Measurements from ENCODE around the gene CST9. TPM values are rescaled to one million over a fixed set of nuclear protein-coding genes. Genes with fewer than 3 reads are reported as not detected.
"Not testable (repeated sequence)": the region's sequence is repeated elsewhere in the genome, so short reads cannot be mapped to it uniquely, and the experiment has no call there.

The CST9 gene
- total RNA-seq, 1 experiment from 2014 or later, result not detected

DNA sequence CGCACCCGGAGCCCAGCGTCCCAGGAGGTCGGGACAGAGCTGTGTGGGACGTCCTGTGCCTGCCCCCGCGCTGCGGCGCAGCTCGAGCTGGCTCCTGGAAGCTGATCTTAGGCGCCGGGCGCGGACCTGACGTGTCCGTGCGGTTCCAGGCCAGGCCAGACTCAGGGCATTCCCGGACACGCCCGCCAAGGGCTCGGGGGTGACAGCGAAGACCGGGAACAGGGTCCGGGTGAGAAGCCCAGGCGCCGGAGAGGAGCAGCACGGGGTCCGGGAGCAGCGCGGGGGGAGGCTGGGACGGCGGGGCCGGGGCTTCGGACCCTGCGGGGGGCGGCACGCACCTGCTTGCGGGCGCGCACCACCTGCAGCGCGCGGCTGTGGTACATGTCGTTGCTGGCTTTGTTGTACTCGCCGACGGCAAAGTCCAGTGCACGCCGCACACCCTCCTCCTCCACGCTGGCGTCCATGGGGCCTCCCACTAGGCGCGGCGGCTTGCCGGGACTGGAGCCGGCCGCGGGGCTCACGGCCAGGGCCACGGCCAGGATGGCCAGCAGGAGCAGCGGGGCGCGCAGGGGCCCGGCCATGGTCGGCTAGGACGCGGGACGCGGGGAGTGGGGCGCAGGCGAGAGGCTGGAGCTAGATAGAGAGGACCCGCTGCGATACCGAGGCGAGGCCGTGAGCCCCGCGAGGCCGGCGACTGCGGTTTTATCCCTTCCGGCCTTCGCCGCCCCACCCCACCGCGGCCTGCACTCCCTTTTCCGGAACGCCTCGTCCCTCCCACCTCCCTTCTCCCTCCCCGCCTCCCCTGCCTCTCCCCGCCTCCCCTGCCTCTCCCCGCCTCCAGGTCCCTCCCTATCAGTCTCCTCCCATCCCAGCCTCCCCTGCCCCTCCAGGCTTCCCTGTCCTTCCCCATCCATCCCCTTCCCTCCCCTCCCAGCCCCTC, 31.8 kb upstream of the CST9 start, which contains the start of gene CST3:
CST3 (minus strand) TSS at position 674 of the 940 bp plus-strand sequence; CDS start at position 581, 93 bp downstream.
- peak; percentile 86 for DNase-seq (ENCODE audit: extremely low read depth, low read depth)

DNA sequence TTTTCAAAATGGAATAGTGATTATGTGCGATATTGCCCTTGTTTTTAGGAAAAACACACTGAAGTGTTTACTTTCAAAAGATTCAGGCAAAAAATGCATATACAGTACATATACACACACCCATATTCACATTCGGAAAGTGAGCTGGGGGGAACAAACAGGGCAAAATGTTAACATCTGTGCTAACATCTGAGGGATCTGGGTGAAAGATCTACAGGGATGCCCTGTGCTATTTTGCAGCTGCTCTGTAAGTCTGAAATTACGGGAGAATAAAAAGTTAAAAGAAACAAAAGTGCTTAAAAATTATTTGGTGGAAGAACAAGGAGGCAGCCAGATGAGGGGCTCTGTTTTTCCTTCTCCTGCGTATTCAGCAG, 31.2 kb upstream of the CST9 start:
- no peak for DNase-seq (ENCODE audit: extremely low read depth, low read depth)

DNA sequence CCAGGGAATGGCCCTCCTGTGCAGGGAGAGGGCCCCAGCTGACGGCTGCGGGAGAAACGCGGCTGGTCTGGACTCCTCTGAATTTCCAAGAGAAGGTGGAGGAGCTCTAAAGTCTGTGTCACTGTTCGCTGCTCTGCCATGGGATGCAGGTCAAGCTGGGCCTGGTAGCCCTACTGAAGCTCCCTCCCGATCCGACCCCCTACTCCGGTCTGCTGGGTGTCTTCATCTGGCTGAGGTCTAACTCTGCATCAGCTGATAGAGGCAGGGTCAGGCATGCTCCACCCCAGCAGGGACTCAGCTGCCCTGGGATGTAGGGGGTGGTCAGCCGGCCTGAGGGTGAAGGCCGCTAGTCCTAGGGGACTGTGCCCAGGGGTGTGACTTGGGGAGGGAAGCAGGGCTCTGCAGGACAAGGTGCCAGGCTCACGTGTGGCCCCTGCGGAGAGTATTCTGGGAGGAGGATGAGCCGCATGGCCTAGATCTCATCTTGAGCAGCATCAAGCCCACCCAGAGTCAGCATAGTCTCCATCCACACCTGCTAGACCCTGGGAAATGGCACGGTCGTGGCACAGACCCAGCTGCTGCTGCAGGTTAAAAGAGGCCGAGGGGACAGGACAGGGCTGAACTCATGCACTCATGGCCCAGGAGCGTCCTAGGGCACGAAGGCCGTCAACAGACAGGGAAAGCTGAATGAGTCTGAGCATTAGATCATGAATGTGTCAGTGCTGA, 30.6 kb upstream of the CST9 start:
- no peak for DNase-seq (ENCODE audit: extremely low read depth, low read depth)

DNA sequence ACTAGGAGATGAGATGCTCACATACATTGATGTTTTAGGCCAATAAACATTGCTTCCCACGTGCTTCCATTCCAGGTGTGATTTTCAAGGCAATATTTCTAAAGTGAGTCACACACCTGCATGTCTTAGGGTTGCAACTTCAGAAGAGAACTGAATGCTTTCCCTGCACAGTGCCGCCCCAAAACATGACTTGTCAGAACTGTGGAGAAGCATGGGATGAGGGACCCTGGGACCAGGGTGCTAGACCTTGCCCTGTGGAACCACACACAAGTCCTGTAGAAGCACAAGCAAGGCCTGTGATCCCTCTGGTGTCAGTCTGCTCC, 30.0 kb upstream of the CST9 start:
- DNase-seq (ENCODE audit: extremely low read depth, low read depth), result not testable (repeated sequence)

DNA sequence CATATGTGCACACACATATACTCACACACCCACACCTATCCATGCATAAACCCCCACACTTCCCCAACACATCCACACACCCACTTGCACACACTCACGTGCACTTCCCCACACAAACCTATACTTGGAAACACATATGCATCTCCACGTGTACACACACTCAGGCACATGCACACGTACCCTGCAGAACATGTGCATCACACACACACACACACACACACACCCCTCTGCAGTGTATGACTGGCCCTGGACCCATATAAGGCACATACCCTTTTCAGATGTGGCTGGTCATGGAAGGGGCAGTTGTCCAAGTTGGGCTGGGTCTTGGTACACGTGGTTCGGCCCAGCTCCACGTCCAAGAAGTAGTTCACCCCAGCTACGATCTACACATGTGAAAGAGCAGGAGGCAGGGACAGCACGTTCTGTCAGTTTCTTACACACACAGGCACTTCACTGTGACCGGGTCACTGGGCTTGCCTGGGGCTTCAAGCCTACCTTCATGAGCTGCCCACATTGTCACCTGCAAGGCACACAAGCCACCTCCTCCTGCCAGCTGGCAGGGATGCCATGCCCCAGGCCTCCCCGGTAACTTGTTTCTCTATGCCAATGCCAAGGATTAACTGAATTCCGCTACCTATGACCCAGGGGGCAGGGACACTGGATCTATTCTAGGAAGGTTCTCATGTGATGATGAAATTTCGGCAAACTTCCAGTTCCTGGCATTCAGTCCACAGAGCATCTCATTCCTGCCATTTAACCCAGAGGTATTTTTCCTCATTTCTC, 29.5 kb upstream of the CST9 start:
- DNase-seq (ENCODE audit: extremely low read depth, low read depth), result no peak

DNA sequence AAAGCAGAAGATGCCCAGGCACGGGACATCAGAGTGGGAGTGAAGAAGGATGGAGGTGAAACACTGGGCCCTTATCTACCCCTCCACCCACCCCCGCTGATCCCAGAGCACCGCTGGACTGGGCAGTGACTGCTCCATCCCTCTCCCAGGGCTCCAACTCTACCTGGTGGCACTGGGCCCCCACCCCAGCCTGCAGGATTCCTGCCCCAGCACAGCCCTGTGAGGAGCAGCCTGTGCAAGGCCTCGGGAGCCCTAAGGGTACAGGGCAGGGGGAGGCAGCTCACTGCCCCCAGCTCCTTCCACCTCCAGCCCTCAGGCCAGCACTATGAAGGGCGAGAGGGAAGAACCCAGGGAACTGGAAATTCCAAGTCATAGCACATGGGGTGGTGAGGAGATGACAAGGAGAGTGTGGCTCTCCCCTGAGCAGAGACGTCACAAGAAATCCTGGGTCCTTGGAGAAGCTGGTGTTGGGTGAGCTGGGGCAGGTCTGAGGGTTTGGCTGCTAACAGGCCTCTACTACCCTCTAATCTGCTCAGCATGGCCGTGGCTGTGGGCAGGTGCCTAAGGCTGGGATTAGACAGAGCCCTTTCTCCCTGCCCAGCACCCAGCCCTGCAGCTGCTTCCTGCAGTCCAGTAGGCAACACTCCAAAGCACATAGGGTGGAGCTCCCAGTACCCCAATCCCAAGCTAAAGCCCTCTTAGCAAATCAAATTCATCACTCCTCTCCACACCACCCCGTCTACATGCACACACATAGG, 28.5 kb upstream of the CST9 start:
- no peak for DNase-seq (ENCODE audit: extremely low read depth, low read depth)

DNA sequence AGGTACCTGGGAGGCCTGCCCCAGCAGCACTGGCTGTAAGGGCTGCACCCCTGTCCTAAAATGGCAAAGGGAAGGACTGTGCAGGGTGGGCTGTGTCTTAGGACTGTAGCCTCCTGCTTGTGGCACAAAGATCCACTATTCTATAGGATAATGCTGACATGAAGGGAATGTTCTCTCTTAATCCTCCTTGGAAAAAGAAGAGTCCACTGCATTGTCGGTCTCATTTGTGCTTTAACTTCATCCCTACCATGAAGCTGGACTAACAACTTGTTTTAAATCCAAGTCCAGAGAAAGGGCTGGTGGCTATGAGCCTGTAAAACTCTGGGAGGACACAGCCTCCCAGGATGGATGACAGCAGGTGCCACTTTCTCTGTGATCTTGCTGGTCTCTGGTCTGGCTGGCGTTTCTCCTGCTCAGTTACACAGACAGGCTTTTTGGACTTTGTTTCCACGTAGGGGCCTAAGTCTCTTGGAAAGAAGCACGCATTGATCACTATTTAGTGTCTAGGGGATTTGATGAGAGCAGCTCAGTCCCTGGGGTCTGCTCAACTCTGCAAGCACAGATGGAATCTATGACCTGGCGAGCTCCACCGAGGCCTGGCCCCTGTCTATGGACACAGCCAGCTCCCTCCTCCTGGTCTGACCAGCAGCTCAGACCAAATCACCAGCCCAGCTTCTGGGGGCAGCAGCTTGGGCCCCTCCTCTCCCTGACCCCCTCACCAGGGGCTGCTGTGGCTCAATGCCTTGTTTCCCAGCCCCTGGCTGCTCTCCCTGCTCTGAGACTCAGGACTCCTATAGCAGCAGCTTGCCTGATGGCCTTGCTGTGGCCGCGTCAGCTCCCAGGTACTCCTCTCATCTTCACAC, 27.2 kb upstream of the CST9 start:
- no peak for DNase-seq (ENCODE audit: extremely low read depth, low read depth)

DNA sequence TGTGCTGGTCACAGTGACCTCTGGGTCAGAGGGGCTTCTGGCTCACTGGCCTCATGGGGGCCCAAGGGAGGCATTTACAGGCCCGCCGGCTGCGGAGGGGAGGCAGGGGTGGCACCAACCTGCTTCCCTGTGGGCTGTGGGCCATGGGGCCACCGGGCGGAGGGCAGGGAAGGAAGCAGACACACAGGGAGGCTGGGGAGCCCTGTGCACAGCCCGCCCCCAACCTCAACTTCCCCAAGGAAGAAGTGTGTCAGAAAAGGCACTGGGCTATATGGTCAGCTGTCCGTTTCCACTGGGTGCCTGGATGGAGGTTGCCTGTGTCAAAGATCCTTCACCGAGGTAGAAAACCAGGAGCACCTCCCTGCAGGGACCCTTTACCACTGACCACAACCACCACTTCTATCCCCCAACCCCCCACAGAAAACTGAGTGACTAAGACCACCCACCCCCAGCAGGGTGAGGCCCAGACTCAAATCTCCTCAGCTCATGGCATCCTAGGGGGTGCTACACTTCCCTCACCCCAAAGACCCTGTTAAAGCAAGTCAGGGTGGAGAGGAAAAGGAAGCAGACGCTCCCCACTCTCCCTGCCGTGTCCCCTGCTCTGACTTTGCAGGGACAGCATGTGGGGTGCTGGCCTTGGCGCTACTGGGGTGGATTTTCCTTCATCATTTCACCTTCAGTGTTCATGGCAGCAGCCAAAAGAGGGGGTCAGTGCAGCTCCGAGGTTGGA, 26.4 kb upstream of the CST9 start:
- DNase-seq (ENCODE audit: extremely low read depth, low read depth), result no peak

DNA sequence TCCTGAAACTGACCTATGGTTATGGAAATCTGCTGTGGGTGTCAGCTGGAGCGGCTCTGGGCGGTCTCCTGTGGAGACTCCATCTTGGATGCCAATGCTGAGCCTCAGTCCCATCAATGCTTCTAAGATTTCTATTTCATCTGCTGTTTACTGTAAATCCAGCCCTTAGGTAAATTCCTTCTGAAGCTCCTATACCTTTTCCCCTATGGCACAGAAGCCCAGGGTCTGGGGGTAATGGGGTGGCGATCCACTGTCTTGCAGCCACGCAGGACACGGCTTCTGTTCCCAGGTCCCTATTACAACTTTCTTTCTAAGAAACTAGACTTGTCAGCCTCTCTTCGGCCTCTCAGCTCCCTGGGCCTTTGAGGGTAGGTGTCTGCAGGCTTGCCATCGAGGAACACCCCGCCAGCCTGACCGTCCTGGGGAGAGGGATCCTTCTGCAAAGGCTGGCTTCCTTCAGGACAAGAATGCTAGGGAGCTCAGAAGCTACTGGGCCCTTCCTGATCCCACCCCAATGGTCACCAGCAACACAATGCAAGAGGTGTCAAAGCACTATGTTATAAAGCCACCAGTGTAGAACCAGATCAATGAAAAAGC, 25.6 kb upstream of the CST9 start:
- no peak for DNase-seq (ENCODE audit: extremely low read depth, low read depth)

DNA sequence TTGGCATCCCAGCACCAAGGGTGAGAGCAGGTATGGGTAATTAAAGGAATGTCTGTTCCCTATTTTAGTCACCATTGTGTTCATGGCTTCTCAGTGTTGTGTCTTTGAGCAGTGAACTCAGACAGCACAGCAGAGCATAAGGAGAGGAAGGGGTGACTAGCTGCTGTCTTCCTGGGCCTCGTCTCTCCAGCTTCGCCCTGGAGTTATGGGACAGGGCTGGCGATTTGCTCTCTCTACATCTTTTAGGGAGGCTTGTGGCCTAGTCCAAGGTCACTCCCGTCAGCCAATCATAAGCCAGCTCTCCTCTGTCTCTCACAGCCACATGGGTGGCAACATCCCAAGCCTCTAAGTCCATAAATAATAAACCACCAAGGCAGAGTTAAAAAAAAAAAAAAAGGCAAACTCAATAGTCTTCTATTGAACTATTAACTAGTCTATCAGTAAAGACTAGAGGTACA, 24.7 kb upstream of the CST9 start:
- no peak for DNase-seq (ENCODE audit: extremely low read depth, low read depth)

DNA sequence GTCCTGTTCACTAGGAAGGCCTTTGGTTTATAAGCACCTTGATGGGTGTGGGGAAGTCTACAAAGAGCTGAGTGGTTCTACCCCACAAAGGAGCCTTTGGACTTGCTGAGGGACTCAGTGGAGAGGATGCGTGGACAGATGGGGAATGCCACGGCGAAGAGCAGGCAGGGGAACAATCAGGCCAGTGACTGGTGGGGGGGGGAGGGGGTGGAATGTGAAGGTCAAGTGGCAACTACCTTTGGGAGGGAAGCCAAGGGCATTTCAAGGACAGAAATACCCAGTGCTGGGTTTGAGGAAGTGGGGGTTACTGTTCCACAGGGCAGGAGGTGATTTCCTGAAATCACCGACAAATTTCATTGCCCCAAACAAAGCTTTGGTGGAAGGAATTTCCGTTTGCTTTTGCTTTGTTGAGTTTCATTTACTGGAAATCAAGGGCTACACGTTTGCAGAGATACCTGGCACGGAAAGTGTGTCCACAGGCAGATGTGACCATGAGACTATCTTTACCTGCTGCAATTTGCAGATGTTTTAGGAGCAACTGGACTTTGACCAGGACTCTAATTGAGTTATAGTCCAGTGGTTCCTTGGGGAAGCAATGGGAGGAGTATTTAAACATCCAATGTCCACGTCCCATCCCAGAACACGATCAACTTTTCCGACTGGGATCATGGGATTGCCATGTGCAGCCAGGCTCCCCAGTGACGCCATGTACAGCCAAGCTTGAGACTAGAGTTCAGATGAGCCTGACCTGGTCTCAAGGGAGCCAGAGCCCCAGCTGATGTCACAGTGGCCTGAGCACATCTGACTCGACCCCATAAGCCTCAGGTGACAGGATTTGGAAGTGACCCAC, 24.1 kb upstream of the CST9 start:
- DNase-seq (ENCODE audit: extremely low read depth, low read depth), result no peak

DNA sequence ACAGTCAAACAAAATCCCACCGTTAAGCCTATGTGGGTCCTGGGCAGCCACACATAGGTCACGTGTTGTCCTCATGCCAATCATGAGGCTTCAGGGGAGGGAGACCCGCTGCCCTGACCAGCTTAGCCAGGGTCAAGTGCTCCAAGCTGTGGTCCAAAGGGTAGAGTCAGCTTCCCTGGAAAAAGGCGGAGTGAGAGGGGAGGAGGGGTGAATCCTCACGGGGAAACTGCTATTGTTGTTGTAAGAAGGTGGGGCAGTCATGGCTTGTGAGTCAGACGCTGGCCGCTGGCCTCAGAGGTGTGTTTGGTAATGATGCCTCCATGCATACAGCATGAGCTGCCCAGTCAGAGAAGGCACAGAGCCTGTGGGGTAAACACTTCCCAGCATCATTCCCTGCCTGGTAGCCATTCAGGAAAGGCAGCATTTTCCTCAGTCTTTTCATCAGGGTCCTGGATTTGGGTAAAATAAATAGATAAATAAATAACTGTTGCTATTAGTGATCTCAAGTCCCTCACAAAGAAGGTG, 23.4 kb upstream of the CST9 start:
- DNase-seq (ENCODE audit: extremely low read depth, low read depth), result peak; percentile 52

DNA sequence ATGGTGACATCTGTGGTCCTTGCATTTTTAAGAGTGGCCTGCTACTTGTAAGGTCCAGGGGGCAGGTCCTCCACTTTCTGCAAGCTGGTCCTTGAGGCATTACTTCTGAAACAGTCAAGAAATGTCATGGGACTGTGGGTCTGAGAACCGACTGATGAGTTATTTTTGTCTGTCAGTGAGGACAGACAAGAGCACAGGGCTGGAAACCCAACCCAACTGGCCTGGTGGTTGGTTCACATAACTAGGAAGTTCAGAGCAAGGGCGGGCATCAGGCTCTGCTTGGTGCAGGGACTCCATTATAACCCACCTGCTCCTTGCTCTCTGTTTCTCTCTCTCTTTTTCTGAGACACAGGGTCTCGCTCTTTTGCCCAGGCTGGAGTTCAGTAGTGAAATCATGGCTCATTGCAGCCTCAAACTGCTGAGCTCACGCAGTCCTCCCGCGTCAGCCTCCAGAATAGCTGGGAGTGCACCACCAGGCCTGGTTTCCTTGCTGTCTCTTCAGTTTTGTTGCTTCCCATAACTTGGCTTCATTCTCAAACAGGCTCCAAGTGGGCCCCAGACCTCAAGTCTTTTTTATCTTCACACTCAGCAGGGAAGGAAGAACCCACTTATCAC, 22.8 kb upstream of the CST9 start:
- DNase-seq (ENCODE audit: extremely low read depth, low read depth), result no peak

DNA sequence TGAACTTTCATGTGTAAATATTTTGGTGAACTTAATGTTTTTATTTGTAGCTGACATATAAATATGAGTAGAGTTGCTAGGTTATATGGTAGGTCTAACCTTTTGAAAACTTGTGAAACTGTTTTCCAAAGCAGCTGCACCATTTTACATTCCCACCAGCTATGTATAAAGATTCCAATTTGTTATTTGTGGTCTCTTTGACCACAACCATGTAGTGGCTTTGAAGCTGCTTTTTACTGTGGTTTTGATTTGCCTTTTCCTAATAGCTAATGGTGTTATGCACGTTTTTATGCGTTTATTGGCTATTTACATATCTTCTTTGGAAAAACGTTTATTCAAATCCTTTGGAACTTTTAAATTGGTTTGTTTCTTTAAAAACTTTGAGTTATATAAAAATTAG, 21.8 kb upstream of the CST9 start:
- no peak for DNase-seq (ENCODE audit: extremely low read depth, low read depth)

DNA sequence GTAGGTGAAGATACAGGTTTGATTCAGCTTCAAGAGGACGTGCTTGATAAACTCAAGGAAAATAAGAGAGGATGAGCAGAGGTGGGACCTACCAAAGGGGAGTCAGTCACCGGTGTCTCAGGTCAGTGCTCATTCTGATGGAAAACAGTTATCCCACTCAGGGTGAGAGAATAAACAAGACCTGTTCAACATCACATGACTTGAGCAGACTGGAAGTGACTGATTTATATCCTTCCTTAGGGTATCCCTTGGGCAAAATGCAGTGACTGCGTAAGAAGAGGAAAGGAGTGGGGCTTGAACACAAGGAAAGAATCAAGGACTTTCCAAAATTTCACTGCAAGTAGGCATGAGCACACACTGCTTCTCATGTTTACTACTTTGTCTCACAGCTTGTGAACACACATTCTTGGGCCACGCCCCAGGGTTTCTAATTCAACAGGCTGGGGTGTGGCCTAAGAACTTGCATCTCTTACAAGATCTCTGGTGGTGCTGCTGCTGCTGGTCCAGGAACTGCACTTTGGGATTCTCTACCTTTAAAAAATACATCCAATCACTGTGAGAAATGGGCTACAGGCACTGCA, 20.4 kb upstream of the CST9 start:
- peak; percentile 26 for DNase-seq (ENCODE audit: extremely low read depth, low read depth)

DNA sequence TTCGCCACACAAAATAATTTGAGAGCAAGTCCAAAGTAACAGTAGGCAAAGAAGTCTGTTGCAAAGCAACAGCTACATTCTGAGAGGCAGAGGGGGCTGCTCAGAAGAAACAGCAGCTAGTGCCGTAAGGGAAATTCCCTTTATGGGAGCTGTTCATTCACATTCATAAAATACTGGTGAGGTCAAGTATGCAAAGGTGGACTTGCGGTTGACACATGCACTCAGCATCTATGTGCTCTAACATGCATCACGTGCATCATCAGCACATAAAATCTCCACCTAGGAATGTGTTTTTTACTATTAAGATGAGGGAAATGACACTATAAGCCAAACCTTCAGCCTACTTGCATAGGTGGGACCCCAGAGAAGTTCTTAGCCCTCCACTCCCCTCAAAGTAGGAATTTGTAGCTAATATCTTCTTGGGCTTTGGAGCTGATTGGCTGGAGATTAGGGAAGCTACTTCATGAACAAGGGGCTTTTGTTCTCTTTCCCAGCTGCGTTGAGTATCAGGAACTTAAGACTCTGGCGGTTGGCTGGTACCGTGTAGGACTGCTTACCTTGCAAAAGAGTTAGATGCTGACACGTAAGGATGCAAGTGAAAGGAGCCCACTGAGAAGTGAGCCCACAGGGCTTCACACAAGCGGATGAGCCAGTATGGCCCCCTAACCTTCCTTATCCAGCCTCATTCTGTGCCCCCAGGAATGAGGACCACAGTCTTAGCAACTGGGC, 19.7 kb upstream of the CST9 start:
- DNase-seq (ENCODE audit: extremely low read depth, low read depth), result no peak
